Osteocyte (in vitro differentiated cells): ENCODE measurements around the gene NAXE. TPM values are rescaled to one million over a fixed set of nuclear protein-coding genes. Genes with fewer than 3 reads are reported as not detected.
A peak's percentile ranks its signal among the peaks of the same experiment; 100 is the strongest.

Experiments
- DNase-seq: peaks from one replicate; pipeline ENCODE4 v3.0.0; 2021; ENCODE audit warnings: mixed read lengths; ENCODE audit not compliant: unreplicated experiment; ENCODE audit errors: extremely low spot score
- H3K27ac Mint-ChIP-seq: one replicate; pipeline ENCODE4 v1.8.0; 2021; ENCODE audit warnings: mild to moderate bottlenecking, mixed read lengths; ENCODE audit not compliant: unreplicated experiment
- H3K27me3 Mint-ChIP-seq: one replicate; pipeline ENCODE4 v1.8.0; 2021; ENCODE audit warnings: mixed read lengths; ENCODE audit not compliant: unreplicated experiment
- H3K36me3 Mint-ChIP-seq: one replicate; pipeline ENCODE4 v1.8.0; 2021; ENCODE audit warnings: mixed read lengths; ENCODE audit not compliant: unreplicated experiment
- H3K4me1 Mint-ChIP-seq: one replicate; pipeline ENCODE4 v1.8.0; 2021; ENCODE audit warnings: mixed read lengths; ENCODE audit not compliant: unreplicated experiment
- H3K4me3 Mint-ChIP-seq: one replicate; pipeline ENCODE4 v1.8.0; 2021; ENCODE audit warnings: mild to moderate bottlenecking, moderate library complexity, mixed read lengths; ENCODE audit not compliant: unreplicated experiment
- H3K9me3 Mint-ChIP-seq: one replicate; pipeline ENCODE4 v1.8.0; 2021; ENCODE audit warnings: mixed read lengths; ENCODE audit not compliant: unreplicated experiment
- total RNA-seq: library from RNA; stranded (reverse); gene quantifications from 2 replicates; pipeline ENCODE4 v1.2.1, GENCODE V29; 2021
- TF ChIP-seq, protein P1 (sequence below): fragments of 200-600 bp; sonication (generic); IDR thresholded peaks from 2 replicates; pipeline ENCODE4 v1.5.0; 2021; ENCODE audit warnings: antibody characterized with exemption, mild to moderate bottlenecking, moderate library complexity

Gene NAXE
- total RNA-seq, 1 donor from 2014 or later: 59.2 TPM

DNA sequence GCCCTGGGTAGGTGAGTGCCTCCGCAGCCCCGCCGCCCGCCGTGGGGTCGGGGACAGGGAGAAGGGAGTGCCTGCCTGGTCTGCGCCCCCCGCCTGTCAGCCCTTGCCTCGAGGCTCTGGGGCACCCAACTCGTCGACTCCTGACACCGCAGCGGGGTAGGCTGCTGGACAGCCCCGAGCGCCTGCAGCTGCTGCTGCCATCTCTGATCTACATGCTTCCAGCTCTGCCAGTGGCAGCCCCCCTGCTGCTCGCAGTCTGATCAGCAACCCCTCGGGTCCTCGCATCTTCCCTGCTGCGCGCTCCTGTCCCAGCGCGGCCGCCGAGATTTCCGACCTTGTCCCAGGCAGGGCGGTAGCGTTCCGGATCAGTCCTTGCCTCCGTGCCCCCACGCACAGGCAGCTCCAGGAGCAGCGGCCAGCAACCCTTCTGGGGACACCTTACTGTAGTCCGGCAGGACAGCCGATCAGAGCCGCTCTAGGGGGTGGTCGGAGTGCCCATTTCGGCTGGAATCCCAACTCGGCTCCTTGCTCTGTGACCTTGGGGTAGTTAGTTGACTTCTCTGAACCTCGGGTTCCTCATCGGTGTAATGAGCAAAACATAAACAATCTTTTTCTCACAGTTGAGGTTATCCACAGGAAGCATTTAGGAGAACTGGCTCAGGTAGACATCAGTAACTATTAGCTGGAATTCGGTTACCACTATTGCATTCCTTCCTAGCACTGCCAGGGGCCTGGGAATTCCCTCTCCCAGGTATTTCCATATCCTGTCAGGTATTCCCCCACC is 50.9 kb downstream of the NAXE start:
- peaks cover 24% of the 10 kb centered on the region for H3K4me1 Mint-ChIP-seq
- peak overlapping the region; percentile 67 for H3K4me3 Mint-ChIP-seq
- DNase-seq: no peak
- TF ChIP-seq, protein P1, sequence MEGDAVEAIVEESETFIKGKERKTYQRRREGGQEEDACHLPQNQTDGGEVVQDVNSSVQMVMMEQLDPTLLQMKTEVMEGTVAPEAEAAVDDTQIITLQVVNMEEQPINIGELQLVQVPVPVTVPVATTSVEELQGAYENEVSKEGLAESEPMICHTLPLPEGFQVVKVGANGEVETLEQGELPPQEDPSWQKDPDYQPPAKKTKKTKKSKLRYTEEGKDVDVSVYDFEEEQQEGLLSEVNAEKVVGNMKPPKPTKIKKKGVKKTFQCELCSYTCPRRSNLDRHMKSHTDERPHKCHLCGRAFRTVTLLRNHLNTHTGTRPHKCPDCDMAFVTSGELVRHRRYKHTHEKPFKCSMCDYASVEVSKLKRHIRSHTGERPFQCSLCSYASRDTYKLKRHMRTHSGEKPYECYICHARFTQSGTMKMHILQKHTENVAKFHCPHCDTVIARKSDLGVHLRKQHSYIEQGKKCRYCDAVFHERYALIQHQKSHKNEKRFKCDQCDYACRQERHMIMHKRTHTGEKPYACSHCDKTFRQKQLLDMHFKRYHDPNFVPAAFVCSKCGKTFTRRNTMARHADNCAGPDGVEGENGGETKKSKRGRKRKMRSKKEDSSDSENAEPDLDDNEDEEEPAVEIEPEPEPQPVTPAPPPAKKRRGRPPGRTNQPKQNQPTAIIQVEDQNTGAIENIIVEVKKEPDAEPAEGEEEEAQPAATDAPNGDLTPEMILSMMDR: no peak
- H3K36me3 Mint-ChIP-seq: no peaks in the 10 kb centered on the region
- no peaks in the 10 kb centered on the region for H3K9me3 Mint-ChIP-seq
- peaks cover 83% of the 10 kb centered on the region for H3K27me3 Mint-ChIP-seq
- H3K27ac Mint-ChIP-seq: no peak overlapping the region

DNA sequence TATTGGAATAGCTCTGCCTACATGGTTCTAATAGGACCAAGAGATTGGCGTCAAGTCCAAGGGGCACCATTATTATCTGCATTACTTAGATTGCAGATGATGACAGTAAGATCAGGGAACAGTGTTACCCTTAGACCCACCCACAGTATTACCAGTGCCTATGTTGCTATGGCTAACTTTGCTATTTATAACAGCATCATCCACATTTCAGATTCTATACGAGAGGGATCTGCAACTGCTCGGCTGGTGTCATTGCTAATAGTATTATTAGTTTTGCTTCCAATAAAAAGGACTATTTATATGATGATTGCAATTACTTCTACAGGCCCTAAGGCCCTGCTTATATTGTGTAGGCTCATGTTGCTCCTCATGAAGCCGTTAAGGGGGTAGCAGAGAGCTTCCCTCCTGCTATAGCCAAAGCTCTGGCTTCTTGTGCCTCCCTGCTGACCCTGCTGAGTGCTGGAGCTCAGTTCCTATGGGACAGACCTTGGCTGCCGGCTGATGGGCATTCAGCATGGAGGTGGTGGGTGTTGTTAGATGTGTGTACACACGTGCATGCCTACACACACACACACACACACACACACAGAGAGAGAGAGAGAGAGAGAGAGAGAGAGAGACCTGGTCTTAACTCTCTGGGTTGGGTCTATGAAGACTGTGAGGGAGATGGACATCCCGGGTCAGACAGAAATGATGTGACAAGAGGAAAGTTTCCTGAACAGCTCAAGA is 51.6 kb downstream of the NAXE start:
- H3K4me1 Mint-ChIP-seq: peaks cover 24% of the 10 kb centered on the region
- TF ChIP-seq, protein P1: no peak
- peaks cover 84% of the 10 kb centered on the region for H3K27me3 Mint-ChIP-seq
- DNase-seq: no peak
- no peaks in the 10 kb centered on the region for H3K36me3 Mint-ChIP-seq
- no peak overlapping the region for H3K4me3 Mint-ChIP-seq
- H3K9me3 Mint-ChIP-seq: no peaks in the 10 kb centered on the region
- no peak overlapping the region for H3K27ac Mint-ChIP-seq

DNA sequence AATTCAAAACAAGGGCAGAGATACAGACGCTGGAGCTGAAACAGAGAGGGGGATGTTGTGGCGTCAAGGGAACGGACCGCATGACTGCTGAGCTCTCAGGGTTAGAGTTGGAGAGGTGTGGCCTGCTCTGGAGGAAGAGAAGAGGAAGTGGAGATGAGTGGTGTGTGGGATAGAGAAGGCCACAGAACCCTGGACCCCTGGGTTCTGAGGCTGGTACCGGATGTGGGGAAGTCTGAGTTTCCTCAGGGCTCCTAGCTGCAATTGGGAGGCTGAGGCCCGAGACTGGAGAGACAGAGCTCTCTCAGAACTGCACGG is 52.2 kb downstream of the NAXE start:
- no peaks in the 10 kb centered on the region for H3K36me3 Mint-ChIP-seq
- H3K27me3 Mint-ChIP-seq: peaks cover 83% of the 10 kb centered on the region
- H3K4me1 Mint-ChIP-seq: peaks cover 24% of the 10 kb centered on the region
- H3K9me3 Mint-ChIP-seq: no peaks in the 10 kb centered on the region
- TF ChIP-seq, protein P1: no peak
- H3K4me3 Mint-ChIP-seq: no peak overlapping the region
- H3K27ac Mint-ChIP-seq: no peak overlapping the region
- DNase-seq: no peak

Other genes with a start within 250 kb of the NAXE start
- gene RHBG, start 222.6 kb upstream of the NAXE start, total RNA-seq: not detected in 2 replicates
- 33.8 and 45.8 TPM in 2 replicates for gene MEF2D, start 91.0 kb upstream of the NAXE start, total RNA-seq
- gene IQGAP3, start 19.2 kb upstream of the NAXE start, total RNA-seq: 8.6 and 9.8 TPM in 2 replicates
- gene TTC24, start 12.1 kb upstream of the NAXE start, total RNA-seq: not detected in 2 replicates
- gene GPATCH4, start 9.7 kb downstream of the NAXE start, total RNA-seq: 17.2 and 20.6 TPM in 2 replicates
- 0.35 TPM in 1 of 2 replicates, not detected in the other for gene HAPLN2, start 27.6 kb downstream of the NAXE start, total RNA-seq
- gene BCAN, start 50.3 kb downstream of the NAXE start, total RNA-seq: 0.29 and 0.43 TPM in 2 replicates
- gene NES, start 85.6 kb downstream of the NAXE start, total RNA-seq: 24.2 and 26.5 TPM in 2 replicates
- gene CRABP2, start 113.8 kb downstream of the NAXE start, total RNA-seq: 144 and 146 TPM in 2 replicates
- 21.3 and 24.1 TPM in 2 replicates for gene METTL25B, start 136.7 kb downstream of the NAXE start, total RNA-seq
- 33.0 and 37.7 TPM in 2 replicates for gene ISG20L2, start 137.0 kb downstream of the NAXE start, total RNA-seq
- 52.6 and 55.8 TPM in 2 replicates for gene MRPL24, start 149.3 kb downstream of the NAXE start, total RNA-seq
- gene HDGF, start 159.9 kb downstream of the NAXE start, total RNA-seq: 213 and 219 TPM in 2 replicates
- gene PRCC, start 175.8 kb downstream of the NAXE start, total RNA-seq: 71.1 and 85.4 TPM in 2 replicates
- gene SH2D2A, start 225.1 kb downstream of the NAXE start, total RNA-seq: not detected in 2 replicates